HG03442 (cell line): ENCODE data around the gene MBTPS1.
"Not testable (repeated sequence)": the region's sequence is repeated elsewhere in the genome, so short reads cannot be mapped to it uniquely, and the experiment has no call there.

Experiments used
- ATAC-seq: cut with Tn5 transposase; IDR thresholded peaks from one replicate; pipeline ENCODE4 v1.9.1; 2021; ENCODE audit warnings: mild to moderate bottlenecking, moderate library complexity; ENCODE audit not compliant: unreplicated experiment

MBTPS1 gene

DNA sequence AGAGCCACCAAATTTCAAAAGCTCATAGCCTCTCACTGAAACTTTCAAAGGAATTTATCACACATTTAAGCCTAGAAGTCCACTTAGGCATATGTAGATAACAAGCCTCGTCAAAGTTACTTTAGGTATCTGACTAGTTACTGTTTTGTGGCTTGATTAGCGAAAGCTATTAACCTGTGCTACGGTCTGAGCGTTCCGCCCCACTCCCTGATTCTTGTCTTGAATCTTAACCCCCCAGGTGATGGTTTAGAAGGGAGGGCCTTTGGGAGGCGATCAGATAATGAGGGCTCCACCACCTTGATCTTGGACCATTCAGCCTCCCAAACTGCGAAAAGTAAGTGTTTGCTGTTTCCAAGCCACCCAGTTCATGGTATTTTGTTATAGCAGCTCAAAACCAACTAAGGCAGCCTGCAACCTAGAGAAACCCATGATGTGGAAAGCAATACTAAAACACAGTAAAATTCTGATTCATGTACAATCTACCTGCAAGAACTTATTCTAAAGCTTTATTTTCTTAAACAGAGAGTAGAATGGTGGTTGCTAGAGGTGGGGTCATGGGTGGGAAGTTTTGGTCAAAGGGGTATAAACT, 21.1 kb upstream of the MBTPS1 start:
- no peak for ATAC-seq

DNA sequence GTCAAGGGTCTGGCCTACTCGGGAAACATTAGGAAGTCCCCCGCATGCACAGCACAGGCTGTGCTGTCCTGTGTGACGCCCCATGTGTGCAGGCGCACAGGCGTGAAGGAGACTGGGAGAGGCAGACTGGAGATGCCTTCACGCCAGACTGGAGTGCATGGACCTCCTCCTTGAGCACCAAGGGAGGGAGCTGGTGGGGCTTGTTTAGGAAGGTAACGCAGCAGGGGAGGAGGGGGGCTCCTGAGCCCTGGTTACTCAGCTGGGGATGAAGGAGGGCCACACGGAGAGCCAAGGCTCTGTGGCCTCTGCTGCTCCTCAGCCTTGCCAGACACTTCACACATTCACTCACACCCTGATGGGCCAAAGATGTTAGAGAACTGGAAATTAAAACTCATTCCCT, 20.5 kb upstream of the MBTPS1 start:
- no peak for ATAC-seq

DNA sequence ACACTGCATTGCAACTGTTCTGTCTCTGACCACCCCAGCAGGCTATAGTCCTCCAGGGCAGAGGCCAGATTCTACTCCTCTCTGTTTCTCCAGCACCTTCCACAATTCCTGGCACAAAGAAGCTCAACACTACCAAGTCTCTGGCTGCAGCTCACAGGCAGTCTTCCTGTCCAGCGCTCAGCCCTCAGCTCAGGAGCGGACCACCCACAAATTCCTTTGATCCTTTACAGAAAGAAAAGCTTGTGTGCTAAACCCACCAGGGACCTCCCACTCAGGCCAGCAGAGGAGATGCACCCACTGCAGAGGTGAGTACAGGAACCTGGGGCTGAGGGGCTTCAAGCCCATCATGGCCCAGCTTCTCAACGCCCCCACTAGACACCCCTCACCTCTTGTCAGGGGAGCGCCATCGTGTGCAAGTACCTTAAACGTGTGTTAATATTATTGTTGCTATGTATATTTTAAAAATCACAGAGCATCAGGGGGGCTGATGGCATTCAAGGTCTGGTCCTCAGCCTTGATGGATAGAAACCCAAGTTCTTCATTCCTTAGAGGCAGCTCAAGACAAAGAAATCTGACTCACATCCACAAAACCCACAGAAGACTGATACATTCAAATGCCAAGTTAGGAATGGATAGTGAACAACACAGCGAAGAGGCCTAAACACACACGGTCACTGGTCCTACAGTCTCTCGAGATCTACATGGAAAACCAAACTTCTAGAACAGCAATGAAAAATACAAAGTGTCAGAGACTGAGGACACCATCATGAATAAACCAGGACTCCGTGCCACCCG, 19.8 kb upstream of the MBTPS1 start:
- ATAC-seq, result no peak

GRCh38 chr16:84132527-84133285, 16.0 kb upstream of the MBTPS1 start:
- ATAC-seq, result no peak

DNA sequence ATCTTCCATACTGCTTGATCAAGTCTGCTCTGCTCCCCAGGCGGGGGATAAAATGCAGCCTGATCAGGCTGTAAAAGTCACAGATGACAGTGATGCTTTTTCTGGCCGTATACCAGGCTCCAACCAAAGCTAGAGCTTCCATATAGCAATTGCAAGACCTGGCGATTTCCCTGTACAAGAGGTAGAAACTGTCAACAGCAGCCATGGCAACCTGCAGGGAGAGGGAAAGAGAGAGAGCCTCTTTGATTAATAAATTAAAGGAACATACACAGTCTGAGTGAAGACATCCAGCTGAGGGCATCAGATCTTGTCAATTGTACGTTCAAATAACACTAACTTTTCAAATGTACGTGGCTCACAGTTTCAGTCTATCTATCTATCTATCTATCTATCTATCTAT, 14.4 kb upstream of the MBTPS1 start:
- ATAC-seq, result no peak

DNA sequence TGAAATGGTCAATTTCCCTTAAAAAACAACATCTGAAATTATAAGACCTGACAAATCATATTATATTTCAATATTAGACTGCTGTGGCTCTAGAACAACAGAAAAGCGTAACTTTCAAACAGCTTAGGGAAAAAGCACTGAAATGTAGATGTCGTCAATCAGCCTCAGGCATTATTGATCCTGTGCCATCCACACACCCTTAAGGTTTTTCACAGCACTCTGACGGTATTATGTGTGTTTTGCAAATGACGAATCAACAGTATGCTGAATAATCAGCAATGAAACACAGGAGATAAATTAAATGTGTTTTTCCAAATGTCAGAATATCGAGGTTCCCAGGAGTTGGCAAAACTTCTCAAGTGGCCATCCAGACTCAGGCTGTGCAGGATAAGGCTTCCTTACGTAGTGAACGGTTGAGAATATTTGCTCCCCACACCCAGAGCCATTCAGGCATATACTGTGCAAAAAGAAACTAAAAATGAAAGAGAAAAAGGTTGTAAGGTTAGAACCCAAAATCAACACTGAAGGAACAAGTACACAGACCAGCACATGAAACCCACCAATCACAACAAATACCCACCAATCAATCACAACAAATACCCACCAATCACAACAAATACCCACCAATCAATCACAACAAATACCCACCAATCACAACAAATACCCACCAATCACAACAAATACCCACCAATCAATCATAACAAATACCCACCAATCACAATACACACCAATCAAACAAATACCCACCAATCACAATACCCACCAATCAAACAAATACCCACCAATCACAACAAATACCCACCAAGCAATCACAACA, 7.7 kb upstream of the MBTPS1 start:
- ATAC-seq, result no peak

DNA sequence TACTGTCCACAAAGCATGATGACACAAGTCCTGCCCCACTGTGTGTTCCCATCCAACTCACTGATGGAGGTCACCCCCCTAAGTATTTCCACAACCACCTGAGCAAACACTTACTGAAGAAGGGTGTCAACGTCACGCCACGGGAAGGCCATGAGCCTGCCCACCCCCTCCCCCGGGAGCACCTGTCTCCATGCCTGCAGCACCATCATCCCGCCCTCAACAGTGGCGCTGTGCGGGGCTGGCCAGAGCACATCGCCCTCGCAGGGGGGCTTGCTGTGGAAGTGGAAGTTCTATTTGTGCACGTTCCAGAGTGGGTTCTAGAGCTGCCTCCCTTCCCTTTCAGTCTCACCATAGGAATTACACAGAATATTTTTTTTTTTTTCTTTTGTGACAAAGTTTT, 4.3 kb upstream of the MBTPS1 start:
- no peak for ATAC-seq

DNA sequence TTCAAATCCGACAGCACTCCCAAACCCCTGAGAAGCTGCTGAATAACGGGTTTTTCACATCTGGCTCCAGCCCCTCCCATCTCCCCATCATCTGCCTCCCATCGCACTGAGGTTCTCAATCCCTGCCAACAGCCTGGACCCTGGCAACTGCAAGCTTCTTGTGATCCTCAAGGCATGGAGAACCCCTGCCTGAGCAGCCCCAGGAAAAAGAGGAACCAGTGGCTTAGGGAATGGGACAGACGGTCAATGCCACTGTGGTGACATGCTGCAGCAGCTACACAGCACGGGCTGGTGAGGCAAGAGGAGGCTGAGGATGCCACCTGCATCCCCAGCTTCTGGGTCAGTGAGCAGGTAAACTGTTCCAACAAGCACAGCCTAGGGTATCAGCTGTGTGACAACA, 3.3 kb upstream of the MBTPS1 start:
- ATAC-seq, result no peak

GRCh38 chr16:84119368-84119767, 2.6 kb upstream of the MBTPS1 start:
- ATAC-seq, result no peak

- ATAC-seq, result not testable (repeated sequence)
Observed at GRCh38 chr16:84118315-84118714, 1.6 kb upstream of the MBTPS1 start.

DNA sequence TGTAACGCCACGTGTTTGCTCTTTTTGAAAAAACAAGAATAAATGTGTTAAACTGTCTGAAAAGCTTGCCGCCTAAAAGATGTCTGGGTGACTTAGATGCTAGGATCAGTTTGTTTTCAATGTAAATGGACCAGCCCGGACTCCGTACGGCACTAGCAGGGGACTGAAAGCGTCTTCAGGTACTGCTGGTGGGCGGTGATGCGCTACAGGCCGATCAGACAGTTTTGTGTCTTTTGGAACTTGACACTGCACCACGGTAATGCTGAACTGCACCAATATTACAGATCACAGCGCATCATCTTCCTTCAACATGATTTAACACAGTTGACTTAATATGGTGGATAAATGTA, 727 bp upstream of the MBTPS1 start:
- no peak for ATAC-seq

GRCh38 chr16:84115919-84116719, 623 bp downstream of the MBTPS1 start:
- ATAC-seq, result peak; percentile 32

- ATAC-seq, result not testable (repeated sequence)
Observed at GRCh38 chr16:84111949-84112348, 4.8 kb downstream of the MBTPS1 start.

- ATAC-seq, result no peak
Observed at GRCh38 chr16:84111525-84111924, 5.2 kb downstream of the MBTPS1 start.

DNA sequence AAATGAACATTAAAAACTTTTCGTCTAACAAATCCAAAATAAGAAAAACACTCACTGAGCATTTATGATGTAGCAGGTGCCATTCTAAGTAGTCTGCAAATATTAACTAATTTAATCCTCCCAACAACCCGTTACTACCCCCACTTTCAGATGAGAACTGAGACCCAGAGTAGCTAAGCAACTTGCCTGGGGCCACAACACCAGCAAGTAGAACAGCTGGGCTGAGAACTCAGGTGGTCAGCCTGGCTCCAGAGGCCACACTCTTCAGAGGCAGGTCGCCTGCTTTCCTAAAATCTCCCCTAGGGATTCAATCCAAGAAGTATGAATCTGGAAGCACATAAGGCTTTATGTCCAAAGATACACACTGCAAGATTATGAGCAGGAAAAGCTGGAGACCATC, 6.2 kb downstream of the MBTPS1 start:
- no peak for ATAC-seq

GRCh38 chr16:84109598-84110335, 7.0 kb downstream of the MBTPS1 start:
- ATAC-seq, result no peak

GRCh38 chr16:84107921-84108320, 8.8 kb downstream of the MBTPS1 start:
- ATAC-seq, result no peak

DNA sequence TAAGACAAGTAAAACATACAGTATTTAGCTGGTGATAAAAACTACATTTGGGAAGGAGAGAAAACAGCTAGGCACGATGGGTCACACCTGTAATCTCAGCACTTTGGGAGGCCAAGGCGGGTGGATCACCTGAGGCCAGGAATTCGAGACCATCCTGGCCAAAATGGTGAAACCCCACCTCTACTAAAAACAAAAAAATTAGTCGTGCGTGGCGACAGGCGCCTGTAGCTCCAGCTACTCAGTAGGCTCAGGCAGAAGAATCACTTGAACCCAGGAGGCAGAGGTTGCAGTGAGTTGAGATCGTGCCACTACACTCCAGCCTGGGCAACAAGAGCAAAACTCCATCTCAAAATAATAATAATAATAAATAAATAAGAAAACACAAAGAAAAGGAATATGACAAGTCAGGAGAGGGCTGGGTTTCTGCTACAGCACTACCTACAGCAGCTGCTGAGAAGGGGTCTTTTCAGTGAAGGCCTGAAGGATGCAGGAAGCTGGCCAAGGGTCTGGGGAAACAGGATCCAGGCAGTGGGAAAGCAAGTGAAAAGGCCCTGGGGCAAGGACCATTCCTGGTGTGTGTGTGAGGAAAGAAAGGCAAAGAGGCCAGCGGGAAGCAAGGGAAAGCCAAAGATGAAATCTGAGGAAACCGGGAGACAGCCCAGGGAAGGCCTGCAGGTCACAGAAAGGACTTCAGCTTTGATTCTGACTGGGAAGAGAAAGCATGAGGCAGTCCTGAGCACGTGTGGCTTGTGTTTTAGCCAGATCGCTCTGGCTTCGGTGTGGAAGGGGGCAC, 10.6 kb downstream of the MBTPS1 start:
- ATAC-seq, result no peak

GRCh38 chr16:84105301-84105815, 11.4 kb downstream of the MBTPS1 start:
- no peak for ATAC-seq
